GM19193 (cell line): Measurements from ENCODE around the gene TRIP4.

Experiments
- POLR2A ChIP-seq: IDR thresholded peaks from 4 replicates; pipeline ENCODE4 v1.6.1; 2011; ENCODE audit not compliant: insufficient read depth, insufficient read length; ENCODE audit errors: extremely low read depth

TRIP4 gene

DNA sequence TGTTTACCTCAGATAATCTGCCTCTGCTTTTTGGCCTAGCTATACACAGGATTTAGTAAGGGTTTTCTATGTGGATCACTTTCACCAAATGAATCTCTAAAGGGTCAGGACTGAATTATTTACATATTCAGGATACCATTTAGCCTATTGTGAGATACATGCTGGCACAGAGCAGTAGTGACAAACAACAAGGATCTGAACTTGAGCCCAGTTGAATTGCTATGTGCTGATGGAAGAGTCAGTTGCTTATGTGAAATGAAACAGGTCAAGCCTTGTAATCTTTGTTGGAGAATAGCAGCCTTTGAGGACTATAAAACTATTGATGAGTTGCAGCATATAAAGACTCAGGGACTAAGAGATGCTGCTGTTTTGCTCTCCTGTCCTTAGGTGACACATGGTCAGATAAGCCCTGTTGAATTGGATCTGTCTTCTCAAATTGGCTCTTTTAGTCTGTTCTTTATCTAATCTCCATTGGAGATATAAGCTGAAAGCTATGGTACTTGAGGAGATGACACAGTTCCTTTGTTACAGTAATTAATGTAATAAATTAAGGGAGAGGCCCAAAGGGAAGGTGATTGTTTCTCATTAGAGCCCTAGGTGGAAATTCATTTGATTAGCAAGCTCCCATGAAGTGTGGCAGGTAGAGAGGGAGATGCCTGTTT, 103.1 kb downstream of the TRIP4 start:
- TF ChIP-seq POLR2A = no peak

DNA sequence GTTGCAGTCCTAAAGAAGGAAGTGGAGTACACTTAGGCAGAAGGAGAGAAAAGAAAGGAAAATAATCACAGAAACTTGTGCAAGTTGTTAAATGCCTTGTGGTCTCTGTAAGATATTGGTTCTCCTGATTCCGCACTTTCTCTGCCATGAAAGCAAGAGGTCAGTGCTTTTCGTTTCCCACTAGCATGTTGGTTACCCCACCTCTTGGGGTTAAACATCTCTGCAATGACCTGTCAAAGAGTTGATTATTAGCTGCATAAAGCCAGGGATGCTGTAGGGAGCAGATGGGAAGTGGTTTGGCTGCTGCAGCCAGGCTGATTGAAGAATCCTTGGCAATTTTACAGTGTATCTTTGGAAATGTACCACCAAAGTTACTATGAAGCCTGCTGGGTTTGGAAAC, 106.0 kb downstream of the TRIP4 start:
- TF ChIP-seq POLR2A = no peak

GRCh38 chr15:64500695-64501395, 113.2 kb downstream of the TRIP4 start:
- no peak for TF ChIP-seq POLR2A

GRCh38 chr15:64501396-64501715, 113.7 kb downstream of the TRIP4 start:
- TF ChIP-seq POLR2A = no peak

- TF ChIP-seq POLR2A = no peak
These were observed 114.5 kb downstream of the TRIP4 start for GRCh38 chr15:64502151-64502550.

GRCh38 chr15:64502551-64502950, 114.9 kb downstream of the TRIP4 start:
- TF ChIP-seq POLR2A = no peak

- TF ChIP-seq POLR2A = no peak
These were observed 115.6 kb downstream of the TRIP4 start for GRCh38 chr15:64503197-64503596.

DNA sequence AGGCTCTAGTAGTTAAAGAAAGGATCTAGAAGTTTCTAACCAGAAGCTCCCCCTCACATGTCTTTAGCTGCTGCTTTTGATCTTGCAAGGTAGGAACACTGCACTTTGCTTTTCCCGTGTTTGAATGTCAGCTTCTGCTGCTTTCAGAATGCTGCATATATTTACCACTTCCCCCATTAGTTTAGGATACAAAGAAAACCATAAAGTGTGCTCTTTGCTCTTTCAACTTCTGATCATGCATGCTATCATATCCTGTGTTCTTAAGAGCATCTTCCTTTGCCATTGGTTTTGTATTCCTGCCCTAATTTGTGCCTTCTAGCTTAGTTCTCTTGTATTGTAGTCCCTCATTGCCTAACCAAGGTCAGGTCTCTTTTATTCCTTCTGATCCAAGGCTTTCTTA, 116.0 kb downstream of the TRIP4 start:
- no peak for TF ChIP-seq POLR2A
